OCI-LY7 (cell line): ENCODE results near the gene PDIA6. TPM values are rescaled to one million over a fixed set of nuclear protein-coding genes. Genes with fewer than 3 reads are reported as not detected.
A peak's percentile ranks its signal among the peaks of the same experiment; 100 is the strongest.

Source experiments
- BruUV-seq: library from RNA; stranded (reverse); fragments of 400-500 nt; replicated peaks from 2 replicates; lab custom pipeline; 2021; lab: Mats Ljungman, UMichigan
- CTCF ChIA-PET: fragments of 300-600 bp; sonication (Branson Sonifier 250); formaldehyde crosslinking; loops from one replicate; lab custom pipeline; 2022; ENCODE audit warnings: antibody characterized with exemption; ENCODE audit not compliant: unreplicated experiment; lab: Charles Lee
- POLR2A ChIA-PET: fragments of 300-600 bp; sonication (Branson Sonifier 250); formaldehyde crosslinking; loops from one replicate; lab custom pipeline; 2022; ENCODE audit warnings: antibody characterized with exemption; lab: Charles Lee
- DNase-seq: peaks from one replicate; pipeline ENCODE4 v3.0.0-alpha.2; 2015; ENCODE audit warnings: low spot score
- H2AFZ ChIP-seq: fragments of 200-600 bp; sonication (generic), shearing (Covaris generic); 2 replicates; pipeline ENCODE4 v1.6.1; 2014; ENCODE audit warnings: mild to moderate bottlenecking, antibody characterized with exemption, low read length, moderate library complexity
- H3K27ac ChIP-seq: fragments of 200-600 bp; sonication (generic); 2 replicates; pipeline ENCODE4 v1.5.1; 2014; ENCODE audit warnings: mixed run types, low read depth, mild to moderate bottlenecking, moderate library complexity, low read length, inconsistent platforms; ENCODE audit not compliant: poor library complexity, severe bottlenecking
- H3K36me3 ChIP-seq: fragments of 200-600 bp; sonication (generic); 2 replicates; pipeline ENCODE4 v1.6.1; 2014; ENCODE audit warnings: mild to moderate bottlenecking, antibody characterized with exemption, low read length, moderate library complexity, mixed read lengths; ENCODE audit not compliant: insufficient read depth
- H3K4me1 ChIP-seq: fragments of 200-600 bp; sonication (generic); 2 replicates; pipeline ENCODE4 v1.5.1; 2014; ENCODE audit warnings: mild to moderate bottlenecking, low read length; ENCODE audit not compliant: insufficient read depth, poor library complexity, severe bottlenecking
- H3K4me2 ChIP-seq: fragments of 200-600 bp; sonication (generic); 2 replicates; pipeline ENCODE4 v1.6.1; 2014; ENCODE audit warnings: mild to moderate bottlenecking, low read length
- H3K4me3 ChIP-seq: fragments of 200-600 bp; sonication (generic); 2 replicates; pipeline ENCODE4 v1.5.1; 2014; ENCODE audit warnings: mild to moderate bottlenecking, low read depth, low read length; ENCODE audit not compliant: poor library complexity, severe bottlenecking
- H3K79me2 ChIP-seq: fragments of 200-600 bp; sonication (generic); 2 replicates; pipeline ENCODE4 v1.6.1; 2016; ENCODE audit warnings: low read depth, mild to moderate bottlenecking, low read length, moderate library complexity, mixed read lengths; ENCODE audit not compliant: insufficient read depth
- H3K9me2 ChIP-seq: fragments of 200-600 bp; sonication (generic); 2 replicates; pipeline ENCODE4 v1.6.1; 2016; ENCODE audit warnings: mild to moderate bottlenecking, low read length, mixed read lengths; ENCODE audit not compliant: insufficient read depth
- H3K9me3 ChIP-seq: fragments of 200-600 bp; sonication (generic); 2 replicates; pipeline ENCODE4 v1.6.1; 2014; ENCODE audit warnings: mild to moderate bottlenecking, mixed run types, low read length, mixed read lengths
- H4K20me1 ChIP-seq: fragments of 200-600 bp; sonication (generic); 2 replicates; pipeline ENCODE4 v1.6.1; 2014; ENCODE audit warnings: mild to moderate bottlenecking, antibody characterized with exemption, low read length, moderate library complexity, mixed read lengths; ENCODE audit not compliant: insufficient read depth
- EZH2phosphoT487 ChIP-seq: fragments of 200-600 bp; sonication (generic); IDR thresholded peaks from 2 replicates; pipeline ENCODE4 v1.6.1; 2018; ENCODE audit warnings: low read depth, borderline replicate concordance, mild to moderate bottlenecking, mixed run types, antibody characterized with exemption, low read length, moderate library complexity, mixed read lengths
- intact Hi-C: fragments of 100-400 bp; cut with micrococcal nuclease; formaldehyde crosslinking; loops from one replicate; pipeline ENCODE4 v1.10.0; 2022; ENCODE audit not compliant: unreplicated experiment
- total RNA-seq, 2 experiments: library from RNA; depleted of rRNA in 1 of 2; stranded (reverse); fragments of >200 nt in 1 of 2; shearing (Covaris generic) in 1 of 2; gene quantifications; 2 replicates each; pipeline ENCODE4 v1.2.3, GENCODE V29; 2014 to 2022
- TF ChIP-seq, protein P1 (sequence below): fragments of 200-600 bp; sonication (generic); conservative IDR thresholded peaks from 2 replicates; pipeline ENCODE4 v1.5.1; 2014; ENCODE audit warnings: mild to moderate bottlenecking, antibody characterized with exemption, low read length, moderate library complexity, mixed read lengths

Gene PDIA6
- total RNA-seq, 2 experiments from 2014 or later: 150 to 171 TPM

- no TSS peak for BruUV-seq
- Histone ChIP-seq H3K9me2 (no peaks in the 10 kb centered on the region), H3K79me2 (peaks cover 7% of the 10 kb centered on the region; the same call in 1 of the 2 replicates), H4K20me1 (0 out of 2 replicates have a peak, but pooled peaks cover 5% of the 10 kb centered on the region), H3K9me3 (no peaks in the 10 kb centered on the region), H3K4me1 (no peaks in the 10 kb centered on the region), H3K27ac (no peak overlapping the region), H3K4me3 (no peak overlapping the region), H3K36me3 (peaks cover 92% of the 10 kb centered on the region), H2AFZ (no peak overlapping the region), H3K4me2 (no peak overlapping the region)
- DNase-seq: no peak
- ChIA-PET CTCF (no interaction called here), POLR2A (interaction anchor here (0.8 kb wide), 1 partner anchor 8 kb away, joined by 3 read pairs; no protein-coding TSS in a partner anchor)
- intact Hi-C loops: no loop called here
- TF ChIP-seq, protein P1, sequence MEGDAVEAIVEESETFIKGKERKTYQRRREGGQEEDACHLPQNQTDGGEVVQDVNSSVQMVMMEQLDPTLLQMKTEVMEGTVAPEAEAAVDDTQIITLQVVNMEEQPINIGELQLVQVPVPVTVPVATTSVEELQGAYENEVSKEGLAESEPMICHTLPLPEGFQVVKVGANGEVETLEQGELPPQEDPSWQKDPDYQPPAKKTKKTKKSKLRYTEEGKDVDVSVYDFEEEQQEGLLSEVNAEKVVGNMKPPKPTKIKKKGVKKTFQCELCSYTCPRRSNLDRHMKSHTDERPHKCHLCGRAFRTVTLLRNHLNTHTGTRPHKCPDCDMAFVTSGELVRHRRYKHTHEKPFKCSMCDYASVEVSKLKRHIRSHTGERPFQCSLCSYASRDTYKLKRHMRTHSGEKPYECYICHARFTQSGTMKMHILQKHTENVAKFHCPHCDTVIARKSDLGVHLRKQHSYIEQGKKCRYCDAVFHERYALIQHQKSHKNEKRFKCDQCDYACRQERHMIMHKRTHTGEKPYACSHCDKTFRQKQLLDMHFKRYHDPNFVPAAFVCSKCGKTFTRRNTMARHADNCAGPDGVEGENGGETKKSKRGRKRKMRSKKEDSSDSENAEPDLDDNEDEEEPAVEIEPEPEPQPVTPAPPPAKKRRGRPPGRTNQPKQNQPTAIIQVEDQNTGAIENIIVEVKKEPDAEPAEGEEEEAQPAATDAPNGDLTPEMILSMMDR: no peak
- TF ChIP-seq EZH2phosphoT487: no peak
Measured at GRCh38 chr2:10793816-10794215, 18.8 kb downstream of the PDIA6 start.

DNA sequence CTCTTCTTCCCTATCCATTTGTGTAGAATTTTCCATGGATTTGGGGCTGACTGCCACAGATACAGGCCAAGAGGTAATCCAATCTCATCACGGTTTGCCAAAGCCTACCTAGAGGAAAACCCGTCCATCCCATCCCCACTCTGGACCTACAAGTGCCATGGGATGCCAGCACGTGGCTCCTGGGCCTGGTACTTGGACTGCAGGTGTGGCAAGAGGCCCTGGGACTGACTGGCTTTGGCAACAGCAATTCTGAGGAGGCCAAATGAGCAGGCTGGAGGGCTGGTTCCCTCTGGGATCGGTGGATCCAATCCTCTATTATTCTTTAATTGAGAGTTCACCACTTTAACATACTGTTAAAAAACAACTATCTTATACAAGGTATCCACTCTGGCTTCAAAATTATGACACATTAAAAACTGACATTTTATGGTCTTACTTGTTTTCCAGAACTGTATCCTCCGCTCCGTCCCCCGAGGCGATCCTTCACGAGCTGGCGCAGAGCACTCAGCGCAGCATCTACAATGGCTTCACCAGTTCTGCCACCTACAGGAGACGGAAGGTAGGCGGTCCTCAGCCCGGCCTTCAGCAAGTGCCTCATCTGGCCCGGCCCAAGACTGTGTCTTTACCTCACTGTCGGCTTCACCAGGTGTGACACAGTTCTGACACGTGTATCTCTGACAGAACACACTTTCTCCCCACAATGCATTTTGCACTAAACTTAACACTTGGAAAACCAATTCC lies 19.8 kb downstream of the PDIA6 start:
- no TSS peak for BruUV-seq
- POLR2A ChIA-PET: interaction anchor here (0.7 kb wide), 1 partner anchor 717 kb away, joined by 3 read pairs; no protein-coding TSS in a partner anchor
- no peak overlapping the region for H2AFZ ChIP-seq
- no peak overlapping the region for H3K27ac ChIP-seq
- CTCF ChIA-PET: no interaction called here
- peaks cover 94% of the 10 kb centered on the region for H3K36me3 ChIP-seq
- no peaks in the 10 kb centered on the region for H3K79me2 ChIP-seq
- H3K9me3 ChIP-seq: no peaks in the 10 kb centered on the region
- no peak for DNase-seq
- TF ChIP-seq, protein P1: peak; percentile 32; the same call in 1 of the 2 replicates
- no peak for TF ChIP-seq EZH2phosphoT487
- H4K20me1 ChIP-seq: 0 out of 2 replicates have a peak, but pooled peaks cover 5% of the 10 kb centered on the region
- intact Hi-C loops: no loop called here
- H3K4me1 ChIP-seq: no peaks in the 10 kb centered on the region
- H3K9me2 ChIP-seq: no peaks in the 10 kb centered on the region
- H3K4me3 ChIP-seq: no peak overlapping the region
- no peak overlapping the region for H3K4me2 ChIP-seq
